Measurements from ENCODE around the gene SPACA7.

DNA sequence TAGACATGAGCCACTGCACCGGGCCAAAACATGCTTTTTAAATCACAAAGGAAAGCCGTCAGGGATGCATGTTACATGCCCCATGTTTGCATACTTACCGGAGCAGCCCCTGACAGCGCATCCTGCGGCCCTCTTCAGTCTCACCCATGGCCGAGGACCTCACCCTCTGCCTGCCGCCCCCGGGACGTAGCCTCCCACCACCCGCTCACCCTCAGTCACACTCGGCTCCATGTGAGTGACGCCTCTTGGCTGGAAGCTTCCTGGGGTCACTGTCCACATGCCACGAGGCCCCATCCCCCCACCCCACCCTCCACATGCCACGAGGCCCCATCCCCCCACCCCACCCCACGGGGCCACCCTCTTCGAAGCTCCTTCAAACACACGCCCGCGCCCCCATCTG lies 46.1 kb upstream of the SPACA7 start:
- TF ChIP-seq, protein P1, sequence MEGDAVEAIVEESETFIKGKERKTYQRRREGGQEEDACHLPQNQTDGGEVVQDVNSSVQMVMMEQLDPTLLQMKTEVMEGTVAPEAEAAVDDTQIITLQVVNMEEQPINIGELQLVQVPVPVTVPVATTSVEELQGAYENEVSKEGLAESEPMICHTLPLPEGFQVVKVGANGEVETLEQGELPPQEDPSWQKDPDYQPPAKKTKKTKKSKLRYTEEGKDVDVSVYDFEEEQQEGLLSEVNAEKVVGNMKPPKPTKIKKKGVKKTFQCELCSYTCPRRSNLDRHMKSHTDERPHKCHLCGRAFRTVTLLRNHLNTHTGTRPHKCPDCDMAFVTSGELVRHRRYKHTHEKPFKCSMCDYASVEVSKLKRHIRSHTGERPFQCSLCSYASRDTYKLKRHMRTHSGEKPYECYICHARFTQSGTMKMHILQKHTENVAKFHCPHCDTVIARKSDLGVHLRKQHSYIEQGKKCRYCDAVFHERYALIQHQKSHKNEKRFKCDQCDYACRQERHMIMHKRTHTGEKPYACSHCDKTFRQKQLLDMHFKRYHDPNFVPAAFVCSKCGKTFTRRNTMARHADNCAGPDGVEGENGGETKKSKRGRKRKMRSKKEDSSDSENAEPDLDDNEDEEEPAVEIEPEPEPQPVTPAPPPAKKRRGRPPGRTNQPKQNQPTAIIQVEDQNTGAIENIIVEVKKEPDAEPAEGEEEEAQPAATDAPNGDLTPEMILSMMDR (IDR thresholded peaks at IDR 0.05; ENCODE audit: low read depth, low read length, missing input control): no peak
- TF ChIP-seq, protein P2, sequence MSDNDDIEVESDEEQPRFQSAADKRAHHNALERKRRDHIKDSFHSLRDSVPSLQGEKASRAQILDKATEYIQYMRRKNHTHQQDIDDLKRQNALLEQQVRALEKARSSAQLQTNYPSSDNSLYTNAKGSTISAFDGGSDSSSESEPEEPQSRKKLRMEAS (IDR thresholded peaks at IDR 0.05): no peak
- TF ChIP-seq, protein P3, sequence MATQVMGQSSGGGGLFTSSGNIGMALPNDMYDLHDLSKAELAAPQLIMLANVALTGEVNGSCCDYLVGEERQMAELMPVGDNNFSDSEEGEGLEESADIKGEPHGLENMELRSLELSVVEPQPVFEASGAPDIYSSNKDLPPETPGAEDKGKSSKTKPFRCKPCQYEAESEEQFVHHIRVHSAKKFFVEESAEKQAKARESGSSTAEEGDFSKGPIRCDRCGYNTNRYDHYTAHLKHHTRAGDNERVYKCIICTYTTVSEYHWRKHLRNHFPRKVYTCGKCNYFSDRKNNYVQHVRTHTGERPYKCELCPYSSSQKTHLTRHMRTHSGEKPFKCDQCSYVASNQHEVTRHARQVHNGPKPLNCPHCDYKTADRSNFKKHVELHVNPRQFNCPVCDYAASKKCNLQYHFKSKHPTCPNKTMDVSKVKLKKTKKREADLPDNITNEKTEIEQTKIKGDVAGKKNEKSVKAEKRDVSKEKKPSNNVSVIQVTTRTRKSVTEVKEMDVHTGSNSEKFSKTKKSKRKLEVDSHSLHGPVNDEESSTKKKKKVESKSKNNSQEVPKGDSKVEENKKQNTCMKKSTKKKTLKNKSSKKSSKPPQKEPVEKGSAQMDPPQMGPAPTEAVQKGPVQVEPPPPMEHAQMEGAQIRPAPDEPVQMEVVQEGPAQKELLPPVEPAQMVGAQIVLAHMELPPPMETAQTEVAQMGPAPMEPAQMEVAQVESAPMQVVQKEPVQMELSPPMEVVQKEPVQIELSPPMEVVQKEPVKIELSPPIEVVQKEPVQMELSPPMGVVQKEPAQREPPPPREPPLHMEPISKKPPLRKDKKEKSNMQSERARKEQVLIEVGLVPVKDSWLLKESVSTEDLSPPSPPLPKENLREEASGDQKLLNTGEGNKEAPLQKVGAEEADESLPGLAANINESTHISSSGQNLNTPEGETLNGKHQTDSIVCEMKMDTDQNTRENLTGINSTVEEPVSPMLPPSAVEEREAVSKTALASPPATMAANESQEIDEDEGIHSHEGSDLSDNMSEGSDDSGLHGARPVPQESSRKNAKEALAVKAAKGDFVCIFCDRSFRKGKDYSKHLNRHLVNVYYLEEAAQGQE (IDR thresholded peaks at IDR 0.05): no peak
- TF ChIP-seq, protein P4, sequence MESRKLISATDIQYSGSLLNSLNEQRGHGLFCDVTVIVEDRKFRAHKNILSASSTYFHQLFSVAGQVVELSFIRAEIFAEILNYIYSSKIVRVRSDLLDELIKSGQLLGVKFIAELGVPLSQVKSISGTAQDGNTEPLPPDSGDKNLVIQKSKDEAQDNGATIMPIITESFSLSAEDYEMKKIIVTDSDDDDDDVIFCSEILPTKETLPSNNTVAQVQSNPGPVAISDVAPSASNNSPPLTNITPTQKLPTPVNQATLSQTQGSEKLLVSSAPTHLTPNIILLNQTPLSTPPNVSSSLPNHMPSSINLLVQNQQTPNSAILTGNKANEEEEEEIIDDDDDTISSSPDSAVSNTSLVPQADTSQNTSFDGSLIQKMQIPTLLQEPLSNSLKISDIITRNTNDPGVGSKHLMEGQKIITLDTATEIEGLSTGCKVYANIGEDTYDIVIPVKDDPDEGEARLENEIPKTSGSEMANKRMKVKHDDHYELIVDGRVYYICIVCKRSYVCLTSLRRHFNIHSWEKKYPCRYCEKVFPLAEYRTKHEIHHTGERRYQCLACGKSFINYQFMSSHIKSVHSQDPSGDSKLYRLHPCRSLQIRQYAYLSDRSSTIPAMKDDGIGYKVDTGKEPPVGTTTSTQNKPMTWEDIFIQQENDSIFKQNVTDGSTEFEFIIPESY (IDR thresholded peaks at IDR 0.05): no peak
- TF ChIP-seq SP1 (IDR thresholded peaks at IDR 0.05) (no peak), YY1 (IDR thresholded peaks at IDR 0.05) (no peak), TAF1 (conservative IDR thresholded peaks at IDR 0.05) (no peak), EGR1 (IDR thresholded peaks at IDR 0.05; ENCODE audit: low read depth in 2 of 2) (no peak), RAD21 (IDR thresholded peaks at IDR 0.05) (no peak)
